HG02642 (cell line): ENCODE results near the gene PSMD12.
A peak's percentile ranks its signal among the peaks of the same experiment; 100 is the strongest.
"Not testable (repeated sequence)": the region's sequence is repeated elsewhere in the genome, so short reads cannot be mapped to it uniquely, and the experiment has no call there.

Source experiments
- ATAC-seq: cut with Tn5 transposase; IDR thresholded peaks from one replicate; pipeline ENCODE4 v1.9.1; 2021; ENCODE audit warnings: mild to moderate bottlenecking; ENCODE audit not compliant: unreplicated experiment, poor library complexity

PSMD12 gene

GRCh38 chr17:67366193-67367157 lies at the start of gene PSMD12:
Gene PSMD12, minus strand, starts transcription at chr17:67366577. Its CDS starts 58 bp downstream, at chr17:67366519.
- peak; percentile 93 for ATAC-seq

GRCh38 chr17:67415291-67415690 lies 48.9 kb upstream of the PSMD12 start:
- no peak for ATAC-seq

GRCh38 chr17:67414559-67414958 lies 48.2 kb upstream of the PSMD12 start:
- no peak for ATAC-seq

- no peak for ATAC-seq
These were observed 47.8 kb upstream of the PSMD12 start for GRCh38 chr17:67414130-67414529.

GRCh38 chr17:67413388-67413787 lies 47.0 kb upstream of the PSMD12 start:
- ATAC-seq, result no peak

- ATAC-seq, result no peak
These were observed 46.6 kb upstream of the PSMD12 start for GRCh38 chr17:67412941-67413340.

GRCh38 chr17:67412032-67412431 lies 45.7 kb upstream of the PSMD12 start:
- no peak for ATAC-seq

GRCh38 chr17:67411397-67411796 lies 45.0 kb upstream of the PSMD12 start:
- ATAC-seq, result no peak

- not testable (repeated sequence) for ATAC-seq
These were observed 42.1 kb upstream of the PSMD12 start for GRCh38 chr17:67408455-67408830.

GRCh38 chr17:67403483-67403882 lies 37.1 kb upstream of the PSMD12 start:
- no peak for ATAC-seq

- no peak for ATAC-seq
These were observed 36.7 kb upstream of the PSMD12 start for GRCh38 chr17:67403065-67403464.

GRCh38 chr17:67401598-67402504 lies 35.5 kb upstream of the PSMD12 start:
- no peak for ATAC-seq

GRCh38 chr17:67401106-67401505 lies 34.7 kb upstream of the PSMD12 start:
- no peak for ATAC-seq

GRCh38 chr17:67400193-67400592 lies 33.8 kb upstream of the PSMD12 start:
- no peak for ATAC-seq

- no peak for ATAC-seq
These were observed 33.3 kb upstream of the PSMD12 start for GRCh38 chr17:67399676-67400075.

- no peak for ATAC-seq
These were observed 27.5 kb upstream of the PSMD12 start for GRCh38 chr17:67393809-67394397.

- ATAC-seq, result no peak
These were observed 25.7 kb upstream of the PSMD12 start for GRCh38 chr17:67392111-67392510.

- ATAC-seq, result peak; percentile 92
These were observed 24.4 kb upstream of the PSMD12 start for GRCh38 chr17:67390646-67391361.

- no peak for ATAC-seq
These were observed 23.7 kb upstream of the PSMD12 start for GRCh38 chr17:67390006-67390645.
